CD4-positive, alpha-beta T cell treated with Interleukin-21 for 1 hour (primary cell): ENCODE data around the gene TESK1.
A peak's percentile ranks its signal among the peaks of the same experiment; 100 is the strongest.
"Not testable (repeated sequence)": the region's sequence is repeated elsewhere in the genome, so short reads cannot be mapped to it uniquely, and the experiment has no call there.

Source experiments
- DNase-seq: peaks from one replicate; pipeline ENCODE4 v3.0.0-alpha.2; 2020

The TESK1 gene

GRCh38 chr9:35604578-35605350, at the start of gene TESK1:
Gene TESK1 (plus strand): TSS chr9:35605262. CDS start chr9:35605620, 358 bp downstream.
- peak; percentile 85 for DNase-seq

GRCh38 chr9:35555881-35556280, 49.2 kb upstream of the TESK1 start:
- no peak for DNase-seq

- no peak for DNase-seq
Measured at GRCh38 chr9:35556776-35557175, 48.3 kb upstream of the TESK1 start.

- DNase-seq: no peak
Measured at GRCh38 chr9:35557320-35557719, 47.7 kb upstream of the TESK1 start.

- DNase-seq: no peak
Measured at GRCh38 chr9:35558185-35558584, 46.9 kb upstream of the TESK1 start.

GRCh38 chr9:35559792-35560530, 45.1 kb upstream of the TESK1 start:
- no peak for DNase-seq

- no peak for DNase-seq
Measured at GRCh38 chr9:35560625-35561337, 44.3 kb upstream of the TESK1 start.

GRCh38 chr9:35561468-35562261, 43.4 kb upstream of the TESK1 start:
- DNase-seq: no peak

GRCh38 chr9:35562895-35563780, 41.9 kb upstream of the TESK1 start:
- no peak for DNase-seq

- no peak for DNase-seq
Measured at GRCh38 chr9:35563791-35564197, 41.3 kb upstream of the TESK1 start.

GRCh38 chr9:35564658-35565061, 40.4 kb upstream of the TESK1 start:
- no peak for DNase-seq

GRCh38 chr9:35566417-35566816, 38.6 kb upstream of the TESK1 start:
- DNase-seq: no peak

GRCh38 chr9:35568196-35568595, 36.9 kb upstream of the TESK1 start:
- DNase-seq: no peak

GRCh38 chr9:35569206-35569605, 35.9 kb upstream of the TESK1 start:
- no peak for DNase-seq

GRCh38 chr9:35570709-35571504, 34.2 kb upstream of the TESK1 start:
- peak; percentile 15 for DNase-seq

- DNase-seq: no peak
Measured at GRCh38 chr9:35574578-35575122, 30.4 kb upstream of the TESK1 start.

- no peak for DNase-seq
Measured at GRCh38 chr9:35575478-35575877, 29.6 kb upstream of the TESK1 start.

GRCh38 chr9:35577486-35577885, 27.6 kb upstream of the TESK1 start:
- DNase-seq: no peak

- DNase-seq: no peak
Measured at GRCh38 chr9:35579130-35579529, 25.9 kb upstream of the TESK1 start.

- DNase-seq: not testable (repeated sequence)
Measured at GRCh38 chr9:35579659-35580227, 25.3 kb upstream of the TESK1 start.
